HG03025 (cell line): Measurements from ENCODE around the gene LDLRAD4.

Experiments
- ATAC-seq: cut with Tn5 transposase; IDR thresholded peaks from one replicate; pipeline ENCODE4 v1.9.1; 2021; ENCODE audit warnings: mild to moderate bottlenecking, moderate library complexity; ENCODE audit not compliant: unreplicated experiment, low FRiP score

LDLRAD4 gene

GRCh38 chr18:13625843-13626543 lies 407.4 kb downstream of the LDLRAD4 start:
- no peak for ATAC-seq

GRCh38 chr18:13626544-13626908 lies 408.0 kb downstream of the LDLRAD4 start:
- ATAC-seq, result no peak

DNA sequence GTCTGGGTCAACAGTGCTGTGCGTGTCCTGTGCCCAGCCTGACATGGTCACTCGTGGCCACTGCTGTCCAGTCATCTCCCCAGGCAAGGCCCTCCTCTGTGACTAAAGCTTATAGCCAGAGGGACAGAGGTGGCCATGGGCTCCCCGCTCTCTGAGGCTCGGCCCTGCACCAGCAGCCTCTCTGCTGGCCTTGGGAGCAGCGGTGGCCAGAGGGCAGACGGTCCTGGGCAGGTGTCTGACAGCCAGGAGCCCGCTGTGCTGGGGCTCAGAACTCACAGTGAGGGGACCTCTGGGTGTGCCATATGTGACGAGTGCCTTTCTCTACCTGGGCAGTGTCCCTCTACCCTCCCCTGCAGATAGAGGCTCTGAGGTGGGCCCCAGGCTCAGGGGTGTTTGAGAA lies 409.1 kb downstream of the LDLRAD4 start:
- ATAC-seq, result no peak

- no peak for ATAC-seq
These were observed 409.7 kb downstream of the LDLRAD4 start for GRCh38 chr18:13628211-13628610.

- ATAC-seq, result no peak
These were observed 411.5 kb downstream of the LDLRAD4 start for GRCh38 chr18:13629841-13630715.

DNA sequence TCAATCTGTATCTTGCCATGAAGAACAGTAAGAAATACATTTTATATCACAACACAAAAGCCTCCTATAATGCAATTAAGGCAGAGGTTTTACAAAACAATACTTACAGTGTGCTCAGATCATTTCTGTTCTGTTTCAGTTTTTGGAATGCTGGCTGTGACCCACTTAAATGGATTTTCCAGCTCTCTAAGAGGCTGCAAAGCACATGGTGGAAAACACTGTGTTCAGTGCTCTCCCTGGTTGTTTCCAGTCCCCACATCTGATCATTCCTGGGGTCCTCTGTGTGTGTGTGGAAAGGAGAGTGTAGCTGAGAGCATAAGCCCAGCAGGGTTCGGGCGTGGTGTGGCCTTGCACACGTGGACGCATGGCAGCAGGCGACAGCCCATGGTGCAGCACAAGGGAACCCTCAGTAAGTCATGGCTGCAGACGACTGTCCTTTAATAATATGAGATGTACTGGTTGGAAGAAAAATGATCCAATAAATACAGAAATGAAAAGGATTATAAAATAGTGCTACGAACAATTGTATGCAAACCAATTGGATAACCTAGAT lies 412.2 kb downstream of the LDLRAD4 start:
- no peak for ATAC-seq

GRCh38 chr18:13633700-13634099 lies 415.1 kb downstream of the LDLRAD4 start:
- no peak for ATAC-seq

DNA sequence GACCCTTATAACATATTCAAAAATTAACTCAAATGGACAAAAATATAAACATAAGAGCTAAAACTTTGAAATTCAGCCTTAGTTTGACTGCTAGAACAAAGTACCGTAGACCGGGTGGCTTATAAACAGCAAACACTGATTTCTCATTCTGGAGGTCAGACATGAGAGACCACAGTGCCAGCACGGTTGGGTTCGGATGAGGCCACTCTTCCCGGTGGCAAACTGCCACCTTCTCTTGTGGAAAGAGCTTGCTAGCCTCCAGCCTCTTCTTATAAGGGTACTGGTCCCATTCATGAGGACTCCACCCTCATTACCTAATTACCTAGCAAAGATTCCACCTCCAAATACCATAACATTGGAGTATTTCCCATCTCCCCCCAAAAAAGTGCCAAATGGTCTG lies 416.5 kb downstream of the LDLRAD4 start:
- no peak for ATAC-seq

GRCh38 chr18:13638719-13639595 lies 420.4 kb downstream of the LDLRAD4 start:
- no peak for ATAC-seq

DNA sequence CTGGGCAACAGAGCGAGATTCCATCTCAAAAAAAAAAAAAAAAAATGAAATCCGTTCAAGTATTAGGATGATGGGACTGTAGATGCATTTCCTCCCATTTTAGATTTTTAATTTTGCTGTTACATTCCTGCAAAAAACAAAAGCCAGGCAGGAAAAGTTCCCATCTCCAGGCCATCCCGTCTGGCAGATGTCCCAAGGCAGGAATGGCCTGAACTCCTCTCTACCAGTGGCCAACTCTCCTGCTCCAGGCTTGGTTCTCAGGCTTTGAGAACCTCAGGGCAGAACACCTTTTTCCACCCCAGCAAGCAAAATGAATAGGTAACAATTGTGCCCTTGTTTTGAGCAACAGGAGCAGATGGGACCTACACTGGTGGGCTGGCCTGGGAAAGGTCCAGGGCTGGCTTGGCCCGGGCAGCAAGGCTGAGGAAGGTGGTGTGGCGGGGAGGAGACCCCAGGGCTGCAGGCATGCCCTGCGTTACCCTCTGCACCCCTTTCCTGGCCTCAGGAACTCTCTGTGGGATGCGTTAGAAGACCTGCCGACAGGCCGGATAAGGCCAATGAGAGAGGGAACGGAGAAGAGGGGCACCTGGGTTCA lies 421.8 kb downstream of the LDLRAD4 start:
- no peak for ATAC-seq

- no peak for ATAC-seq
These were observed 423.2 kb downstream of the LDLRAD4 start for GRCh38 chr18:13641551-13642439.

- no peak for ATAC-seq
These were observed 423.9 kb downstream of the LDLRAD4 start for GRCh38 chr18:13642440-13642827.

DNA sequence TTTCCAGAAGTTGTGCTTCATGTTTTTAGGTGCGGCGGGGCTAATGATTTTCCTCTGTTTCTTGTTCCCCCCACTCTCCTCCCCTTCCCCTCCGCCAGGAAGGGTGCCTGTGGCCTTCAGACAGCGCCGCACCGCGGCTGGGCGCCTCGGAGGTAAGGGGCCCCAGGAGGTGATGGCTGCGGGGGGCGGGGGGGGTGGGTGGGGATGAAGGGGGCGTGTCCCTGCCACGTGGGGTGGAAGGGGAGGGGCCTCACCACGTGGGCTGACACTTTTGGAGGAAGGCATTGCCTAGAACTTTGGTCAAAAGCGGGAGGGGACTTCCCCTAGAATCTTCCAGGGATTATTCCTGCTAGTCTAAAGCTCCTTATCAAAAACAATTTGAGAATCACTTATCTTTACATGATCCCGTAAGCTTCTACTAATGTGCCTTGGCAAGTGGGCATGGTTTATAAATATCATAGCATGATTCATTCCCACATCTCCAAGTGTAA lies 424.7 kb downstream of the LDLRAD4 start:
- ATAC-seq, result no peak

DNA sequence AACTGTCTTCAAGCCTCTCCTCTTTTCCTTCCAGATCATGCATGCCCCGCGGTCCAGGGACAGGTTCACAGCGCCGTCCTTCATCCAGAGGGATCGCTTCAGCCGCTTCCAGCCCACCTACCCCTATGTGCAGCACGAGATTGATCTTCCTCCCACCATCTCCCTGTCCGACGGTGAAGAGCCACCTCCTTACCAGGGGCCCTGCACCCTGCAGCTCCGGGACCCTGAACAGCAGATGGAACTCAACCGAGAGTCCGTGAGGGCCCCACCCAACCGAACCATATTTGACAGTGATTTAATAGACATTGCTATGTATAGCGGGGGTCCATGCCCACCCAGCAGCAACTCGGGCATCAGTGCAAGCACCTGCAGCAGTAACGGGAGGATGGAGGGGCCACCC lies 426.5 kb downstream of the LDLRAD4 start:
- ATAC-seq, result no peak

DNA sequence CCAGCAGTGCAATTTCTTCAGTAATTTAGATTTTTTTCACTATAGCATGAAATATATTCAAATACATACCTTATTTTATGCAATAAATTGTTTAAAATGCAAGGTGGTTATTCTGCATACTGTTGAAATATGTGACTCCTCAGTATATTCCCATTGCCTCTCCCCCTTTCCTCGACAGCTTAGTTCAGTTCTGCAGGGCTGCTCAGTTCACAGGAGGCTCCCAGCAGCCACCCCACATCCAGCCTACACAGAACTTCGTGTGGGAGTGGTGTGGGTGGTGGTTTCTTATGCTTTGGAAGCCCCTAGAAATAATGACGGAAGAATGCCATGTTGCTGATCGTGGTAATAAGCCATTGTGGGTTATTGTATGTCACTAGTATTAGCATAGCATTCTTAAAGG lies 428.1 kb downstream of the LDLRAD4 start:
- ATAC-seq, result no peak

DNA sequence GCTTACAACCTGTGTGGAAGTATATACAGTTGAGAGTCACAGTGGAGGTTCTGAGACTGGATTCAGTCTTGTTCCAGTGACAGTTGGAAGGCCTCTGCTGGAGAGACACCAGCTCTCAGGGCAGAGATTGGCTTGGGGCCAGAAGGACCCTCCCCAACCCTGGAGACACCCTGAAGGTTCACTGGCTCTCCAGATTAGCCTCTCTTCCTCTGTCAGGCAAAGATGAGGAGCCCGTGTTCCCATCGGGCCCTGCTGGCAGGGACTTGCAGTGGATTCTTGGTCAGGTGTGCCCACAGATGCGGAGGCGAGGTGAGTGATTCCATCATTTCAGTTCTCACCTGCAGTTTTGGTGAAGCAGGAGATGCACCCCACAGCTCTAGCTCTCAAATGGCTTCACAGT lies 429.2 kb downstream of the LDLRAD4 start:
- ATAC-seq, result no peak

DNA sequence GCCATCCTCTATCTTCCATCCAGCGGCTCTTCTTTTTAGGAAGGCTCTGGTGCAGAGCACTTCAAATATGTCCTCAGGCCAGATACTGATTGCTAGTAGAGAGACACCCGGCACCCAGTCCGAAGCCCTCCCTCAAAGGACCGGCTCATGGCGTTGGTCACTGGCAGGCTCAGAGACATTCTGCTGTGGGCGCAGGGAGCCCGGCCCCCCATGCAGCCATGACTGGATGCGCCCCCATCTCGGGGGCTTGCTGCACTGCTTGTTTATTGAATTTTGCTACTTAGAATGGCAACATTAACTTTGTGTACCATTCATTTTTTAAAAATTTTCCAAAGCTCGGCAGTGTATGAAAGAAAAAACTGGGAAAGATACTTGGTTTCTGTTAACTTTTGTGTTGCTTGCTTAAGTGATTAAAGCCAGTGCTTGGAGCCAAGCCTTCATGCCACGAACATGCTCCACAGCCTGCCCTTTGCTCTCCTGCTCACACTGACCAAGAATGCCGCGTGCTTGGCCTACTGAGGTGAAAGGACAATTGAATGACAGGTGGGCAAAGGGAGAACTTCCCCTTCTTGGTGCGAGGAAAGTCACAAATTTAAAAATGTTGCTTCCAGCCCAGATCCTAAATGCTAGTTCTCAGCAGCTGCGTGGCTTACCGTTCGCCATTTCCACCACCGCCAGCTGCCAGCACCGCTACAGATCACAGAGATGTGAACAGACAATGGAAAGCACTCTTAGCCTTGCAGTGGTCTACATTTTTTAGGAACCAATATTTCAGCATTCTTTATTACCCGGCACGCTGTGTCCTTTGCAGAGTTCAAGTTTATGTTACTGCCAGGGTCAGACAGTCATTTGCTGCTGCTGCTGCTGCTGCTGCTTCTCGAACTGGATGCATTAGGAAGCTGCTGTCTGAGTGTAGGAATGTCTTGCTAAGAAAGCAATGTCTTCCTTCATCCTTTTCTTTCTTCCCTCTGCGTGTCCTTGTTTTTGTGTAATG lies 431.1 kb downstream of the LDLRAD4 start:
- no peak for ATAC-seq
